Lower leg skin (tissue), 3 donors: ENCODE data around the gene ABLIM3.

Experiments
- POLR2A ChIP-seq, 2 donors: fragments of 450-650 bp; IDR thresholded peaks; one replicate each; pipeline ENCODE4 v1.6.1; 2016 to 2017; ENCODE audit warnings: antibody characterized with exemption in 2 of 2, mild to moderate bottlenecking in 1 of 2, moderate library complexity in 1 of 2
- TF ChIP-seq, protein P1 (sequence below), 3 donors: fragments of 450-650 bp; IDR thresholded peaks; one replicate each; pipeline ENCODE4 v1.5.1; 2016; ENCODE audit warnings: antibody characterized with exemption in 3 of 3, mild to moderate bottlenecking in 3 of 3, moderate library complexity in 2 of 3

DNA sequence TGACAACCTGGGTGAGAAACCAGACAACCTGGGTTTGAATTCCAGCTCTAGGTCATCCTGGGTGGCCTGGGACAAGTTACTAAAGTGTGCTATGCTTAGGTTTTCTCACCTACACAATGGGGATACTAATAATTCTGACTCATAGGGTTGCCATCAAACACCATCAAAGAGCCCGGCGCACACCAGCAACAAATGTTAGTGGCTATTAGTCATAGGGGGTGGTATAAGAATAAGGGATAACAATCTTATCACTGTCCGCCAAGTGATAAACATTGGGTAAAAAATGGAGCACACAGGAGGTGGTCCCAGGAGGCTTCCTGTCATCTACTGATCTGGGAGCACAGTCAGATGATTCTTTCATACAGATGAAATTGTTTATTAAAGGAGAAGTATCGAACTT, 68.9 kb downstream of the ABLIM3 start:
- TF ChIP-seq, protein P1, sequence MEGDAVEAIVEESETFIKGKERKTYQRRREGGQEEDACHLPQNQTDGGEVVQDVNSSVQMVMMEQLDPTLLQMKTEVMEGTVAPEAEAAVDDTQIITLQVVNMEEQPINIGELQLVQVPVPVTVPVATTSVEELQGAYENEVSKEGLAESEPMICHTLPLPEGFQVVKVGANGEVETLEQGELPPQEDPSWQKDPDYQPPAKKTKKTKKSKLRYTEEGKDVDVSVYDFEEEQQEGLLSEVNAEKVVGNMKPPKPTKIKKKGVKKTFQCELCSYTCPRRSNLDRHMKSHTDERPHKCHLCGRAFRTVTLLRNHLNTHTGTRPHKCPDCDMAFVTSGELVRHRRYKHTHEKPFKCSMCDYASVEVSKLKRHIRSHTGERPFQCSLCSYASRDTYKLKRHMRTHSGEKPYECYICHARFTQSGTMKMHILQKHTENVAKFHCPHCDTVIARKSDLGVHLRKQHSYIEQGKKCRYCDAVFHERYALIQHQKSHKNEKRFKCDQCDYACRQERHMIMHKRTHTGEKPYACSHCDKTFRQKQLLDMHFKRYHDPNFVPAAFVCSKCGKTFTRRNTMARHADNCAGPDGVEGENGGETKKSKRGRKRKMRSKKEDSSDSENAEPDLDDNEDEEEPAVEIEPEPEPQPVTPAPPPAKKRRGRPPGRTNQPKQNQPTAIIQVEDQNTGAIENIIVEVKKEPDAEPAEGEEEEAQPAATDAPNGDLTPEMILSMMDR (IDR thresholded peaks at IDR 0.05) = no peak
- no peak for TF ChIP-seq POLR2A (IDR thresholded peaks at IDR 0.05)
